ENCODE measurements around the gene ODR4.
"Not testable (repeated sequence)": the region's sequence is repeated elsewhere in the genome, so short reads cannot be mapped to it uniquely, and the experiment has no call there.

DNA sequence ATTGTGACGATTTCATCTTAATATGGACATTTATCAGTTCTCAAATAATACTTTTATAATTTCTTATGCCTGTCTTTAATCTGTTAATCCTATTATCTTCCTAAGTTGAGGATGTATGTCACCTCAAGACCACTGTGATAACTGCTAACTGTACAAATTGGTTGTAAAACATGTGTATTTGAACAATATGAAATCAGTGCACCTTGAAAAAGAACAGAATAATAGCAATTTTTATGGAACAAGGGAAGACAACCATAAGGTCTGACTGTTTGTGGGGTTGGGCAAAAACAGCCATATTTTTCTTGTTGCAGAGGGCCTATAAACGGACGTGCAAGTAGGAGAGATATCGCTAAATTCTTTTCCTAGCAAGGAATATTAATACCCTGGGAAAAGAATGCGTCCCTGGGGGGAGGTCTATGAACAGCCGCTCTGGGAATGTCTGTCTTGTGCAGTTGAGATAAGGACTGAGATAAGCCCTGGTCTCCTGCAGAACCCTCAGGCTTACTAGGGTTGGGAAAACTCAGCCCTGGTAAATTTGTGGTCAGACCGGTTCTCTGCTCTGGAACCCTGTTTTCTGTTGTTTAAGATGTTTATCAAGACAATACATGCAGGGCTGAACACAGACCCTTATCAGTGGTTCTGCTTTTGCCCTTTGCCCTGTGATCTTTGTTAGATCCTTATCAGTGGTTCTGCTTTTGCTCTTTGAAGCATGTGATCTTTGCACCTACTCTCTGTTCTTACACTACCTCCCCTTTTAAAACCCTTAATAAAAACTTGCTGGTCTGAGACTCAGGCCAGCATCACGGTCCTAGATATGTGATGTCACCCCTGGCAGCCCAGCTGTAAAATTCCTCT lies 27.6 kb upstream of the ODR4 start:
- not testable (repeated sequence) for TF ChIP-seq EZH2 (IDR thresholded peaks at IDR 0.05; ENCODE audit: borderline replicate concordance, low read depth, low read length, severe bottlenecking)
- TF ChIP-seq, protein P1, sequence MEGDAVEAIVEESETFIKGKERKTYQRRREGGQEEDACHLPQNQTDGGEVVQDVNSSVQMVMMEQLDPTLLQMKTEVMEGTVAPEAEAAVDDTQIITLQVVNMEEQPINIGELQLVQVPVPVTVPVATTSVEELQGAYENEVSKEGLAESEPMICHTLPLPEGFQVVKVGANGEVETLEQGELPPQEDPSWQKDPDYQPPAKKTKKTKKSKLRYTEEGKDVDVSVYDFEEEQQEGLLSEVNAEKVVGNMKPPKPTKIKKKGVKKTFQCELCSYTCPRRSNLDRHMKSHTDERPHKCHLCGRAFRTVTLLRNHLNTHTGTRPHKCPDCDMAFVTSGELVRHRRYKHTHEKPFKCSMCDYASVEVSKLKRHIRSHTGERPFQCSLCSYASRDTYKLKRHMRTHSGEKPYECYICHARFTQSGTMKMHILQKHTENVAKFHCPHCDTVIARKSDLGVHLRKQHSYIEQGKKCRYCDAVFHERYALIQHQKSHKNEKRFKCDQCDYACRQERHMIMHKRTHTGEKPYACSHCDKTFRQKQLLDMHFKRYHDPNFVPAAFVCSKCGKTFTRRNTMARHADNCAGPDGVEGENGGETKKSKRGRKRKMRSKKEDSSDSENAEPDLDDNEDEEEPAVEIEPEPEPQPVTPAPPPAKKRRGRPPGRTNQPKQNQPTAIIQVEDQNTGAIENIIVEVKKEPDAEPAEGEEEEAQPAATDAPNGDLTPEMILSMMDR (IDR thresholded peaks at IDR 0.05; ENCODE audit: borderline replicate concordance, extremely low read depth, low read length, poor library complexity, severe bottlenecking), result not testable (repeated sequence)

All from DND-41 (cell line).